ENCODE data around the gene CAMK1D. TPM values are rescaled to one million over a fixed set of nuclear protein-coding genes. Genes with fewer than 3 reads are reported as not detected.

Gene CAMK1D
- total RNA-seq, 1 donor from 2014 or later: 16.5 TPM

DNA sequence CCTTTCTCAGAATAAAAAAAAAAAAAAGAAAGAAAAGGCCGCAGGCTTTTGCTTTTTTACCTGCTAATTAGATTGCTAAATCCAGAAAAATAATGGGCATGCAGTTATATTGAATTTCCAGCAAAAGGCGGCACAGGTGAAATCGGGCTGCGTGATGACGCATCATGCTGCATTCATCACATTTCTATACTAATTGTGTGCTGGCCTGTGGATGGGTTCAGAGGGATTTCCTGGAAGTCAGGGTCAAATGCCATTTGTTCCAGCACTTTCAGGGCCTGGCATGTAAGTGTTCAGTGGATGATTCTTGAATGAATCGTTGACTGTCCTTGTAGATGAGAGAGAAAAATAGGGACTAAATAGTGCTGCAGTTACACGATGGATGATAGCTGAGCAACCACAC lies 292.7 kb downstream of the CAMK1D start:
- DNase-seq (ENCODE audit: low spot score): no peak

DNA sequence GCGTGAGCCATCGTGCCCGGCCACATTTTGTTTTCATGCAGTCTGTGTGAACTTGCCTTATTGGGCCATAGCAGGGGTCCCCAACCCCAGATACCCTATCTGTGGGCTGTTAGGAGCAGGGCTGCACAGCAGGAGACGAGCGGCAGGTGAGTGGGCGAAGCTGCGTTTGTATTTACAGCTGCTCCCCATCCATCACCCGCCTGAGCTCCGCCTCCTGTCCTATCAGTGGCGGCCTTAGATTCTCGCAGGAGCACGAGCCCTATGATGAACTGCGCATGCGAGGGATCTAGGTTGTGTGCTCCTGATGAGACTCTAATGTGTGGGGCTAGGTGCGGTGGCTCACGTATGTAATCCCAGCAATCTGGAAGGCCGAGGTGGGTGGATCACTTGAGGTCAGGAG lies 293.9 kb downstream of the CAMK1D start:
- DNase-seq (ENCODE audit: low spot score): no peak

DNA sequence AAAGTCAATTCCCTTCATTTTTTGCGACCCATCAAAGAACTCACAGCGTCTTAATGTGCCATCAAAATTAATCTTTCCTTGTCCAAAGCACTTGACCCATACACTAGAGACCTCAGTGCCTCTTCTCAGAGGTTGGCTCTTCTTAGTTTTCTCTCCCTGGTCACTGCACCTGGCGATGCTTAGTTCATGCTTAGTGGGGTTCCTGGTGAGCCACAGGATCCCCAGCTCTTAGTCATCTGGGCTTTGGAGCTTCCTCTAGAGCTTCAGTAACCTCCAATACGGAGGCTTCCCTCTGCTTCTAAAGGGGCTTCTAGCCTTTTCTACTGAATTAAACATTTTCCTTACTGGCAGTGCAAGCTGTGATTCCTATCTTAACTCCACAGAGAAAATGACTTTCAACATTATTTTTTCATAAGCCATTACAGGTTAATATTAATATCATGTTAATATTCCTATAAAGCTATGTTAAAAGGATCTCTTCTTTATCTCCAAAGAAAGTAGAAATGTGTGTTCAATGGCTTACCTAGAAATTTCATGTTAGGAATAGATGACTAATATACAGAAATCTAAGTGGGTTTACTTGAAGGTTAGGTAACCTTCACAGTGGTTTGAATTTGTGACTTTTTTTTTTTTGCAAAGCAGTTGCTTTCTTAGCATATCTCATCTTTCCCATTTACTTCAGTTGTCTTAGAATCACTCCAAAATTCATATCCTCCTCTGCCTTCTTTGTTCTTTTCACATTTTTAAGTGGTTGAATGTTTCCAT lies 295.2 kb downstream of the CAMK1D start:
- no peak for DNase-seq (ENCODE audit: low spot score)

DNA sequence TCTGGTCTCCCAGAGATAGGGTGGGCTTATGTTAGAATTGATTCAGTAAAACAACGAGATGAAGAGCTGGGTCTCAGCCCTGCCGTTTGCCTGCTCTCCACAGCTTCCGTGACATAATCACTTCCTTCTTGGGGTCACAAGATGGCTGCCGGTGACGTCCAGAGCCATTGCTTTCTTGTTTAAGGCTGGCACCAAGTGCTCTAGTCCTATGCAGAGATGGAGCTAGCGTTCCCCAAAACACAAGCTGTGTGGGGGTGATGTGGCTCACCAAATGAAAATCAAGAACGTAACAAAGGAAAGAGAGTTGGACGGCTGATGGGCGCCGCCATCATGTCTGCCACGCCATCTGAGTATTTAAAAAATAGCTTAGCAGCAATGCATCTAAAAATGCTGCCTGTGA lies 296.1 kb downstream of the CAMK1D start:
- DNase-seq (ENCODE audit: low spot score): no peak

DNA sequence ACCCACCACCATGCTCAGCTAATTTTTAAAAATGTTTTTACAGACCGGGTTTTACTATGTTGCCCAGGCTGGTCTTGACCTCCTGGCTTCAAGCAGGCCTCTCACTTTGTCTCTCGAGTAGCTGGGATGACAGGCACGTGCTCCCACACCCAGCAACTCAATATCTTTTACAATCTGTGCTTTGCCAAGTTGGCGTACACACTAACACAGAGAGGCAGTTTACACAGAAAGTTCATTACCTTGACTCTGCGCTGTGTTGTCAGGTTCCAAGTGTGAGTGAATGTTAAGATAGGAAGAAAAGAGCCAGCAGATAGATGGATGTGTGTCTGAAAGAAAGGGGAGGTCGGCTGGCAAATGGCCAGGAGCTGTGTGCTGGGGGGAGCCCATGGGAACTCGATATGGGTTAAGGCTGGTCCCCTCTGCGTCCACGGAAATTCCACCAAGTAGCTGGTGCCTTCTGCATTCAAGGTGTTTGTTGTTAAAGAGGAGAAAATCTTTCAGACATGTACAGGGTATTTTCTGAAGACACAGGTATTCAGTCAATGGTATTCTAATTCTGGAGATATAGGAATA lies 299.8 kb downstream of the CAMK1D start:
- DNase-seq (ENCODE audit: low spot score): no peak

DNA sequence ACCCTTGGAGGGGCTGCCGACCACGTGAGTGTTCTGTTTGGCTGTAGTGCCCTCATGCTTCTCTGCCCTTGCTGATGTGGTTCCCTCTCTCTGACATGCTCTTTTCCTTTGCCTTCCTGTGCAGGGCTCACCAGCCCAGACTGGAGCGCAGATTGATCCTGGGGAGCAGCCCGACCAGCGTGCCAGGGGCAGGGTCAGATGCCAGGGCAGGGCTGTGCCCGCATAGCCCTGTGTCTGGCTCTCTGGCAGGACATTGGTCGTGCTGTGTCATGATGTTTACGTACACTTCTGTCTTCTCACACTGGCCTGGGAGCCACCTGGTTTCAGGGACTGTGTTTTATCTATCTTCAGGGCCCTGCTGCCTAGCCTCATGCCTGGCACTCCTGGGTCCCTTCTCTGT lies 300.8 kb downstream of the CAMK1D start:
- DNase-seq (ENCODE audit: low spot score): no peak

DNA sequence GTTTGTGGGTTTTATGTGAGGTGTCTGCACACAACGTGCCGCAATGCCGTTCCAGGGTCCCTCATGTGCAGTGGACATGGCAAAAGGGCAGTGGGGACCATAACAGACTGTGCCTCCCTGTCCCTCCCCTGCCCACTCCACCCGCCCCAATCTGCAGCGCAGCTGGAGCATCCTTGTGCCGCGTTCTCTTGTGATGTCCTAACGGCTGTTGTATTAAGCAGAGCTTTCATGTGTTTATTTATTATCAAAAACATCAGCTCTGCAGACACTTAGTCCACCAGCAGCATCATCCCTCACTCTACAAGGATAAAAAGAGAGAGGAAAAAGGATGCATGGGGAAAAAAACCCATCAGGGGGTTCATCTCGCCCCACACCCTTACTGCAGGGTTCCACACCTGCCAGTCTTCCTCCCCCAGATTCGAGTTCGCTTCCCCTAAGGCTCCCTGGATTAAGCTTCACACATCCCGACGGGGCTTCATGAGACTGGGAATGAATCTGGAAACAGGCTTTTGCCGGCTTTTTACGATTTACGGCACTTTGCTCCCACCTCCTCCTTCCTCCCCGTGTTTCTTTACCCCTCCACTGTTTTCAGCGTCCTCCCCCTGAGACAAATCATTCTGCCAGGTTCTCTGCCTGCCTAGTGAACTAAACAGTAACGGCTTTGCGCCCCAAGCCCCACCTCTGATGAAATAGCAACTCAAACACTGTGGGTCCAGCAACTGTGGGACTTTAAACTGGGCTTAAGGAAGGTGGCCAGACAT lies 301.4 kb downstream of the CAMK1D start:
- no peak for DNase-seq (ENCODE audit: low spot score)

DNA sequence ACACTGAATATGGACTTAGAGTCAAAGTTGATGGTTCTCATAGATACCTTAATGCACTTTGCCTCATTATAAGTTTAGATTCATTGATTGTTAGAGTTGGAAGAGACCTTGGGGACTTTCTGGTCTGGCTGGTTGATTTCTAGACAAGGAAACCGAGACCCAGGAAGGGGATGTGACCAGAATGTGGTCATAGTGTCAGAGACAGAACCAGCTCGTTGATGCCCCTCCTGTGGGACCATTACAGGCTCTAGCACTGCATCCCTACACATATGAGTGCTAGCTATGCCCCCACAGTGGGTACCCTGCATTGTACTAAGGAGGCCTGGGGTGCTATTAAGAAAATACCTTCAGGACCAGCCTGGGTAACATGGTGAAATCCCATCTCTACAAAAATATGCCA lies 306.6 kb downstream of the CAMK1D start:
- no peak for DNase-seq (ENCODE audit: low spot score)

DNA sequence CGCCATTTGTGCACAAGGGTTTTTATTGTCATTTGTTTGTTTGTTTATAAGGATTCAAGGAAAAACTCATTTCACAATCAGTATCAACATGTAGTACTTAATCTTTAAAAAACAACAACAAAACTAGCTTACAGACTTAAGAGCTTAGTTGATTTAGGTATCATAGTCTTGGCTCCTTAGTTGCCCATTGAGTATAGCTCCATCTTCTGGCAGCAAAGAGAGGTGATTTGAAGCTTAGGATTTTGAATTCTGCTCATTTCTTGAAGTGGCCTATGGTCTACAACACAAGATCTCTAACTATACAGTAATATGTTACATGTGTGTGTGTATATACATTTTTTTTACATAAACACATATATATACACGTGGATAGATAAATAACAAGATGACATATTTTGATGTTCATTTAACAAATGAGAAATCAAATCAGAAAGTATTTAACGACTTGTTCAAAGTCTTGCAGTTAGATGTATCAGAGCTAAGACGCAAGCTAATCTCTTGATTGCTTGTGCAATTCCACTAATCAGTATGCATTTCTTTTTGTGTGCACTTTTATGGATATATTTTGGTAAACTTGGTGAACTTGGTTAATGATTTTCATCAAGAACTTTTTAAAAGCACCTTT lies 307.3 kb downstream of the CAMK1D start:
- DNase-seq (ENCODE audit: low spot score): no peak

DNA sequence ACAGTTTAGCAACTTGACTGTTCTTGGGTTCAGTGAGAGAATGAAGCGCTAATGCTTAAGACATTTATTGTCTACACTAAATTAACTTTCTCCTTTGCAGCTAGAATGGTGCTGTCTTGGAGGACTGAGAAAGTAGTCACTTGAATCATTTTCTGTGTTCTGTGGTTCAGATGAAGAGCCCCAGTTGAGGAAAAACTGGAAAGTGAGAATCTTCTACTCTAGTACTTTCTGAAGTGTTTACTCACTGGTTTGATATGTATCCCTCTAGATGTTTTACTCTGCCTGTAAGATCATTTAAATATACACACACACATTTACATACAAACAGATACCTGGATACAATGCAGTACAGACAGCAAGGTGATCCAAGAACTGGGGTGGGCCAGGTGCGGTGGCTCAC lies 308.1 kb downstream of the CAMK1D start:
- DNase-seq (ENCODE audit: low spot score): no peak

DNA sequence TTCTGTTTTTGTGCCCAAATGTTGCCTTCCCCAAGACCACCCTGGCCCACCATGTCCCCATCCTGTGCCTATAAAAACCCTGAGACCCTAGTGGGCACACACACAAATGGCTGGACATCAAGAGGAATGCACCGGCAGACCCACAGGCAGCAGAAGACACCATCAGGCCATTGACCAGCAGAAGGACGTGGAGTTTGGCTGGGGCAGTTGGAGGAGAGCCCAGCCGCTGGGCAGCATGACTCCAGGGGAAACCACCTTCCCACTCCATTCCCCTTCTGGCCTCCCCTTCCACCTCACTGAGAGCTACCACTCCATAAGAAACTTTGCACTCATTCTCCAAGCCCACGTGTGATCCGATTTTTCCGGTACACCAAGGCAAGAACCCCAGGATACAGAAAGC lies 309.2 kb downstream of the CAMK1D start:
- DNase-seq (ENCODE audit: low spot score): no peak

DNA sequence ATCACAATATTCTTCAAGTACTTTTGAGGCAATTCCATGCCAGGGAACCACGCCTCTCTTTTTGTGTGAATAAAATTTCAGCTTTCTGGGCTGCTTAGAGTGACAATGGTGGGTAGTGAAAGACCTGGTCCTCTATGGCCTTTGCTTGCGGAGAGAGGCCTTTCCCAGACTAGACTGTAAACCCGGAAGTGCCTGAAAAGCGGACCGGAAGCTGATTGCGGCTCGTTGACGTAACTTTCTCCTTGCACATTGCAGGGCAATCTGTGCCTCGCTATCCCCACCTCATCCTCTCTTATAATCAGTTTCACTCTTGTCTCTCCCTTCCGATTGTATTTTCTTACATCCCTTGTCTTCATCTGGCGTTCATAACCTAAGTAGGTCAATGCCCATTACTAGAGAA lies 310.4 kb downstream of the CAMK1D start:
- DNase-seq (ENCODE audit: low spot score): no peak

DNA sequence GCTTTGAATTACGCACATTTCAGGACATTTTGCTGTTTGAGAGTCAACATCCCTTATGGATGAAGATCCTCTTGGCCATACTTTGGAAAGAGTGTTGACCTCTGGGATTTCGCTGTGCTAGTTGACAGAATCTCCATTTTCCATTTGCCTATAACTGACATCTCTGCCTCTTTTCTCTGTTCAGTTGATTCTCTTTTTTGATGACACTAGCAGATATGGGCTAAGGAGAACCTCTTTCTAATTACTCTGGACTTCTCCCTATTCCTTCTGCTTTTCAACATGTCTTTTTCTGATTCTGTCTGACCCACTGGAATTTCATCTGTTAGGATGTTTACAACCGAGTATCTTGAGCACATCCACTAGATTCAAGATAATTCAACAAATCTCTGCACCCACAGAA lies 311.5 kb downstream of the CAMK1D start:
- no peak for DNase-seq (ENCODE audit: low spot score)

DNA sequence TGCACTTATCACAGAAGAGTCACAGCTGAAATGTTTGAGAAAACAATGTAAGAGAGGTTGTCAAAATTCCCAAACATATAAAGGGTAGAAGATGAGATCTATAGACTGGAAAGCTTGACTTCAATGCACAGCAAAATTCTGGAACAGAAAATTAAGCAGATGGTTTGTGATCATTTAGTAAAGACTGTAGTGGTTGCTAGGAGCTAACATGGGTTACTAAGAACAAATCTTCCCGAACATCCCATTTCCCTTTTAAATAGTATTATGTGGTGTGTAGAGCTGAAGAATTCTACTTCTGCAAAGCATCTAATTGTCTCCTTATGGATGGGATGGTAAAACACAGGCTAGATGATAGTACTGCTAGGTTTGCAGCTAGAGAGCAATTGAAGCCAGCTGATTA lies 312.3 kb downstream of the CAMK1D start:
- no peak for DNase-seq (ENCODE audit: low spot score)

DNA sequence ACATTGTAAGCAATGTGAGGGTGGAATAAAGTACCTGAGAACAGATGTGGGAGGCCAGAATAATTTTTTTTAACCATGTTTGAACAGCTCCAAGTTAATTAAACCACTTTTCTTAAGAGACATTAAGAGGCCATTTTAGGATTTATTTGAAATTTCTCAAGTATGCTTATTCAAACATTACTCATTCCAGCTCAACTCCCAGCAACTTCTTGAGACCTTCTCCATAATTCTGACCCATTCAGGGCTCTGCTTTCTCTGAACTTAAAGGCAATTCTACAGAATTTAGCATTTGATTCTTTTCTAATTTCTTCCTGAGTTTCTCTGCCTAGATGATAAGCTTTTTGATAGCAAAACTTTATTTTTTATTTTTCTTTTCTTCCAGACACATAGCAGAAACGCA lies 314.5 kb downstream of the CAMK1D start:
- no peak for DNase-seq (ENCODE audit: low spot score)

DNA sequence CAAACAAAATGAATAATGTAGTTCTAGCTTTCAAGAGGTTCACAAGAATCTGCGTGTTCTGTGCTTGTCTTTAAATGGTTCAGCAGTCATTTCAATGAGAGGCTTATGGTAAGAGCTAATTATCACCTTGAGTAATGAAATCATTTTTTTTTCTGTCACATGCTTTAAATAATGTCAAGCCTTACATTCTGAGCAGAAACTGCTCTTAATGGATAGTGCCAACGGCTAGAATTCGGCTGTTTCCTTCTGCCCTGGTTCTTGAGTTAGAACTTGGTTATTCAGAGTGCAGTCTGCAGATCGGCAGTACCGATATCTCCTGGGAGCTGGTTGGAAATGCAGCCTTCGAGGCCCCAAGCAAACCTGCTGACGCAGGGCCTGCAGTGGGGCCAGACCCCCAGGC lies 316.2 kb downstream of the CAMK1D start:
- DNase-seq (ENCODE audit: low spot score): no peak

DNA sequence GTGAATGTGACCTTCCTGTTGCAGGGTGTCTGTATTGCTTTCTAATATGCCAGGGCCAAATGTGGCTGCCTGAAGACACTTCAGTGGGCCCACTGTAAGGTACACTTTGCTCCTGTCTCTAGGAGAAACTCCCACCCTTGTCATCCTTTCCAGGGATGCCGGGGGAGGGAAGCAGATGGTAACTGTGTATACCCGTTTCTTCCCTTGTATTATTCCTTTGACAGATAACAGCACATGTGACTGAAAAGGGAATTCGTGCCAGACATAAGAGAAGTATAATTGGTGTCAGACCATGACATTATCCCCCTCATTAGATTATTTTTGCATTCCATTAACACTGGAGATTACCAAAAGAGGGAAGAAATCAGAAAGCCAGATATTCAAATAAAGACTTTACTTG lies 317.7 kb downstream of the CAMK1D start:
- DNase-seq (ENCODE audit: low spot score): no peak

DNA sequence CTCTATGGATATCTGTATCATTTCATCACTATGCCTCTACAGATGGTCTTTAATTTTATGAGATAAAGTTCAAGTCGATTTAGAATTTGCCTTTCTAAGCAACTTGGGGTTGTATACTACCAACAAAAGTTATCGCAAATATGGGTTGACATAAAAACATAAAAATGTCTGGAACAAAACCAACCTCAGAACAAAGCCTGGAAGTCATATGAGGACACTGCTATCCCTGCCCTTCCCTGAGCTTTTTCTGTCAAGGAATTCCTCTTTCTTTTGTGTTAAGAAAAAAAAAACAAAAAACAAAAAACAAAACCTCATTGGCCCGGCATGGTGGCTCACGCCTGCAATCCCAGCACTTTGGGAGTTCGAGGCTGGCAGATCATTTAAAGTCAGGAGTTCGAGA lies 319.3 kb downstream of the CAMK1D start:
- DNase-seq (ENCODE audit: low spot score): no peak

DNA sequence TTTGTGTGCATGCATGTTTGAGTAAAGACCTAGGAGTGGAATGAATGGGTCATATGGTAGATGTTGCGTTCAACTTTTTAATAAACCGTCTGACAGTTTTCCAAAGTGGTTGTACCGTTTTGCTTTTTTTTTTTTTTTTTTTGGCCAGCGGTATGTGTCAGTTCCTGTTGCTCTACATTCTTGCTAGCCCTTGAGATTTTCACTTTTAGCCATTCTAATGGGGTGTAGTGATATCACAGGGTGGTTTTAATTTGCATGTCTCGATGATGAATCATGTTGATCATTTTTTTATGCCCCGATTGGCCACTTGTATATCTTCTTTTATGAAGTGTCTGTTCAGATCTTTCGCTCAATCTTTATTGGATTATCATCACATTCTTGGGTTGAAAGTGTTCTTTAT lies 320.7 kb downstream of the CAMK1D start:
- DNase-seq (ENCODE audit: low spot score): no peak

DNA sequence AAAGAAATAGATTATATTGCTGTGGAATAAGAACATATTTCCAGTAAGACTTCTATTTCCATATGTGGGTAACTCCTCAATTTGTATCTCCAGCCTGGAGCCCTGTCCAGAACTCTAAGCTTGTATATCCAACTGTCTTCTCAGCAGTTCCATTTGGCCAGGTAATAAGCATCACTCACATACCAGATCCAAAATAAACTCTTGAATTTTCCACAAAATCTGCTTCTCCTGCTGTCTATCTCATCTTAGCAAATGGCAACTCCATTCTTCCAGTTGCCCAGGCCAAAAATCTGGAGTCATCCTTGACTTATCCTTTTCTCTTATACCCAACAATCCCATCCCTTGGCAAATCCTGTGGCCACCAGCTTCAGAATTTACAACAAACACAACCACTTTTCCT lies 325.8 kb downstream of the CAMK1D start:
- no peak for DNase-seq (ENCODE audit: low spot score)

DNA sequence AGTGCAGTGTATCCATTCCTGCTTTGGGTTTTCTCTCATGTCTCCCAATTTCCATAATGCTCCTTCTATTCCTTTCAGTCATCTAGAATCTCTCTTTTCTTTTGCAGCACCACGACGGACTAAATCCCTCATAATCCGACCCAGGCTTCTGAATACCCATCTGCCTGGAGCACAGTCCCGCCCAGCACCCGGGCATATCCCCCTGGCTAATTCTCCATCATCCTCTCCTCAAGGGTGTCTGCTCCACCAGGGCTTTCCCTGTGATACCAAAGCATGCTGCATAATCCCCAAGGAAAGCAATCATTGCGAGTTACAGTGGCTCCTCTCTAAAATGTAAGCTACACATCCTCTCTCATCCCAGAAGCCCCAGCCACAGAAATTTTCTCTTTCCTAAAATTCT lies 330.3 kb downstream of the CAMK1D start:
- DNase-seq (ENCODE audit: low spot score): no peak

DNA sequence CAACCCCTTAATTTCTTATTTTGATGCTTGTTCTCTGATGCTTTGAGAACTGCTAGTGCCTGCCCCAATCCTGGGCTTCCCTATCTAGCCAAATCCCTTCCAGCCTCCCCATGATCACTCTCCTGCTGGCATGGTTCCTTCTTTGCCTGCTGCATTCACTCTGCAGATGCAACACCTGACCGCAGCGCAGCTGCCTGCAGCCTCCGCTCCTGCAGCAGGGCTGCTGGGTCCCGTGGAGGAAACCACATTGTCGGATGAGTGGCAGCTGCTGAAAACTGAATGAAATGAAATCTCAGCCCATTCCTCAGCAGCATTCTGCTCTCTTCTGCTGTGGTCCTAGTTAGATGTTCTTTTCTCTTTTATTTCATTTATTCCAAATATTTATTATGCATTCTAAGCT lies 331.9 kb downstream of the CAMK1D start:
- no peak for DNase-seq (ENCODE audit: low spot score)
